Measurements from ENCODE around the gene IL21R.

DNA sequence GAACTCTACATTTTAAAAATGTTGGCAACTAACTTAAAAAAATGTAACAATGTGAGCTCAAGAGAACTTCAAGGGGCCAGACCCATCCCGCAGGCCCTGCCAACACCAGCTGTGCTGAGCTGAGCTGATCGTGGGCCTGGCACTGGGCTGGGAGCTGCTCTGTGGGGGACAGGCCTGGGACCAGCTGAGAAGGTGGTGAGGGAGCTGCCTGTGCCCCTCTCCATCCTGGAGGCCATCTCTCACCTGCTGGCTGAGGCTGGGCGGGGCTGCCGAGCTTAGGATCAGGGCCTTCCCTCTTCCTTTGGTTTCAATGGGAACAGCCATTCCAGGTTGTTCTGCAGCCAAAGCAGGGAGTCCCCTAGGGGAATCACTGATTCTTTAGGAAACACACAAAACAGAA lies 58.2 kb downstream of the IL21R start:
- no peak for TF ChIP-seq POLR2A (IDR thresholded peaks at IDR 0.05)
- TF ChIP-seq, protein P1, sequence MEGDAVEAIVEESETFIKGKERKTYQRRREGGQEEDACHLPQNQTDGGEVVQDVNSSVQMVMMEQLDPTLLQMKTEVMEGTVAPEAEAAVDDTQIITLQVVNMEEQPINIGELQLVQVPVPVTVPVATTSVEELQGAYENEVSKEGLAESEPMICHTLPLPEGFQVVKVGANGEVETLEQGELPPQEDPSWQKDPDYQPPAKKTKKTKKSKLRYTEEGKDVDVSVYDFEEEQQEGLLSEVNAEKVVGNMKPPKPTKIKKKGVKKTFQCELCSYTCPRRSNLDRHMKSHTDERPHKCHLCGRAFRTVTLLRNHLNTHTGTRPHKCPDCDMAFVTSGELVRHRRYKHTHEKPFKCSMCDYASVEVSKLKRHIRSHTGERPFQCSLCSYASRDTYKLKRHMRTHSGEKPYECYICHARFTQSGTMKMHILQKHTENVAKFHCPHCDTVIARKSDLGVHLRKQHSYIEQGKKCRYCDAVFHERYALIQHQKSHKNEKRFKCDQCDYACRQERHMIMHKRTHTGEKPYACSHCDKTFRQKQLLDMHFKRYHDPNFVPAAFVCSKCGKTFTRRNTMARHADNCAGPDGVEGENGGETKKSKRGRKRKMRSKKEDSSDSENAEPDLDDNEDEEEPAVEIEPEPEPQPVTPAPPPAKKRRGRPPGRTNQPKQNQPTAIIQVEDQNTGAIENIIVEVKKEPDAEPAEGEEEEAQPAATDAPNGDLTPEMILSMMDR (IDR thresholded peaks at IDR 0.05): no peak

Data from suprapubic skin (tissue), 3 donors.